Lung microvascular endothelial cell (primary cell): ENCODE results near the gene KRTAP4-11. TPM values are rescaled to one million over a fixed set of nuclear protein-coding genes. Genes with fewer than 3 reads are reported as not detected.
"Not testable (repeated sequence)": the region's sequence is repeated elsewhere in the genome, so short reads cannot be mapped to it uniquely, and the experiment has no call there.

ENCODE experiments used
- DNase-seq, 2 donors: peaks; one replicate each; pipeline versions ENCODE4 v3.0.0 to v3.0.0-alpha.2; 2010; ENCODE audit warnings: low read depth in 2 of 2
- total RNA-seq: library from RNA; depleted of rRNA; stranded (reverse); fragments of >200 nt; gene quantifications from 2 replicates; pipeline ENCODE4 v1.2.1, GENCODE V29; 2014

KRTAP4-11 gene
- total RNA-seq, 1 donor from 2014 or later, result not detected

DNA sequence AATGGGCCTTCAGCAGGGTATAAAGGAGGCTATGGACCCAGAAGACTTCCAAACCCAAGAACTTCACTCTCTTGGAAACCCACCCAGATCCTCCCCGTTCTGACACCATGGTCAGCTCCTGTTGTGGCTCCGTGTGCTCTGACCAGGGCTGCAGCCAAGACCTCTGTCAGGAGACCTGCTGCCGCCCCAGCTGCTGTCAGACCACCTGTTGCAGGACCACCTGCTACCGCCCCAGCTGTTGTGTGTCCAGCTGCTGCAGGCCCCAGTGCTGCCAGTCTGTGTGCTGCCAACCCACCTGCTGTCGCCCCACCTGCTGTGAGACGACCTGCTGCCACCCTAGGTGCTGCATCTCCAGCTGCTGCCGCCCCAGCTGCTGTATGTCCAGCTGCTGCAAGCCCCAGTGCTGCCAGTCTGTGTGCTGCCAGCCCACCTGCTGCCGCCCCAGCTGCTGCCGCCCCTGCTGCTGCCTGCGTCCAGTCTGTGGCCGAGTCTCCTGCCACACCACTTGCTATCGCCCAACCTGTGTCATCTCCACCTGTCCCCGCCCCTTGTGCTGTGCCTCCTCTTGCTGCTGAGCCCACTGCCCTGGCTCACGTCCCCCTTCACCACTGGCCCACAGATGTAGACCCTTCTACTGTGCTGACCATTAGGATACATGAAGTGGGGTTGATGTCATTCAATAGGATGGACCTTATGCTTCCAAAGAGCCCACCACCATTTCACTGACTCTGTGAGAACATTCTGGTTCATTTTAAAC lies 33.9 kb downstream of the KRTAP4-11 start, which contains the start of gene KRTAP4-7:
TSS of gene KRTAP4-7 (plus strand) at position 51 of the 757 bp plus-strand sequence. CDS start at position 108, 57 bp downstream.
- not testable (repeated sequence) for DNase-seq

DNA sequence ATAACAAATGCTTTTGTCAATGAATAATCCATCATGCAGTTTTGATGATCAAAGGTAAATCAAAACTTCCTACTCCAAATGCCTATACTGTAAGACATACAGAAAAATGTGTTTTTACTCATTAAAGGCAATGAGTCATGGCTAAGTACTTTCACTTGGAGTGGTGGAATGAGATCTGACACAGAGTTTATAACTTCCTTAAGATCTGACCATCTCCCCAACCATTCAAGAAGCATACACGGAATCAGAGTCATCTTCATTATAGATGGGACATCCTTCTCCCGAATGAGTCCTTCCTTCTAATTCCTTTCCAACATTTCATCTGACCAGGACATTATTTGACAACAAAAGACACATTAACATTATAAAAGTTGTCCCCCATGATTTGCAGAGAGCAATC lies 34.7 kb downstream of the KRTAP4-11 start:
- not testable (repeated sequence) for DNase-seq

DNA sequence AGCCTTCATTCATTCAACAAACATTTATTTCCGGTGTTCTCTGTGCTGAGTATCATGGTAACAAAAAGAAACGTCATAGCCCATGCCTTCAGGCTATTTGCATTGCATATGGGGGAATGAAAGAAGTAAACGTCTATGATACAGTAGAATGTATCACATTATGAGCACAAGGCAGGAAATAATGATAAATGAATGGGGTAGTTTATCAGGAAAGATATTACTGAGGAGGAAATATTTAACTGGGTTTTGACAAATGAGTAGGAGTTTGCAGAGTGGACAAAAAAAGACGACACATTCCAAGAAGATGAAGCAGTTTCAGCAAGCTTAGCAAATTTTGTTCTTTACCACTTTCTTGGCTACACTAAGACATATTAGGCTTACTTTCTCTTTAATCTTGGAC lies 35.5 kb downstream of the KRTAP4-11 start:
- no peak for DNase-seq

DNA sequence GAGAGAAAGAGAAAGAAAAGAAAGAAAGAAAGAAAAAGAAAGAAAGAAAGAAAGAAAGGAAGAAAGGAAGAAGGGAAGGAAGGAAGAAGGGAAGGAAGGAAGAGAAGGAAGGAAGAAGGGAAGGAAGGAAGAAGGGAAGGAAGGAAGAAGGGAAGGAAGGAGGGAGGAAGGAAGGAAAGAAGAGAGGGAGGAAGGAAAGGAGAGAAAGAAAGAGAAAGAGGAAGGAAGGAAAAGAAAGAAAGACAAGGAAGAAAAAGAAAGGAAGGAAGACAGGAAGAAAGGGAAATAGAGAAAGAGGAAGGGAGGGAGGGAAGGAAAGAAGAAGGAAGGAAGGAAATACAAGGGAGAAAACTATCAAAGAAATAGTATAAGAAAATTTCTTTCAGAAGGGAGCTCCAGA lies 41.4 kb downstream of the KRTAP4-11 start:
- DNase-seq, result no peak

DNA sequence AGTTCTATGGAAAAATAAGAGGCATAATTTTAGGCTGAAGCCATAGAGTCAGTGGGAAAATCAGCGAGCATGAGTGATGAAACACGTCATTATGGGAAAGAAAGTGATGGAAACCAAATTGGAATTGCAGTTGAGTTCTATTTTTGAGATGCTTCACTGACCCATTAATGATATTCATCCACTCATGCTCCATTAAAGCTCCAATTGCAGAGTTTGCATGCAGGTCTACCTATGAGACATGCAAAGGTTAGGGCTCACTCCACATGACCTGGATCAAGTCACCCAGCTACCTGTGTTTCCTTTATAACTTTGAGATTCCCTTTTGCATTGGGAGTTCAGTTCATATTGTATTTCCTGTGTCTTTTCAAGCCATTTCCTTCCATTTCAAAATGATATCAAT lies 44.5 kb downstream of the KRTAP4-11 start:
- DNase-seq, result no peak

DNA sequence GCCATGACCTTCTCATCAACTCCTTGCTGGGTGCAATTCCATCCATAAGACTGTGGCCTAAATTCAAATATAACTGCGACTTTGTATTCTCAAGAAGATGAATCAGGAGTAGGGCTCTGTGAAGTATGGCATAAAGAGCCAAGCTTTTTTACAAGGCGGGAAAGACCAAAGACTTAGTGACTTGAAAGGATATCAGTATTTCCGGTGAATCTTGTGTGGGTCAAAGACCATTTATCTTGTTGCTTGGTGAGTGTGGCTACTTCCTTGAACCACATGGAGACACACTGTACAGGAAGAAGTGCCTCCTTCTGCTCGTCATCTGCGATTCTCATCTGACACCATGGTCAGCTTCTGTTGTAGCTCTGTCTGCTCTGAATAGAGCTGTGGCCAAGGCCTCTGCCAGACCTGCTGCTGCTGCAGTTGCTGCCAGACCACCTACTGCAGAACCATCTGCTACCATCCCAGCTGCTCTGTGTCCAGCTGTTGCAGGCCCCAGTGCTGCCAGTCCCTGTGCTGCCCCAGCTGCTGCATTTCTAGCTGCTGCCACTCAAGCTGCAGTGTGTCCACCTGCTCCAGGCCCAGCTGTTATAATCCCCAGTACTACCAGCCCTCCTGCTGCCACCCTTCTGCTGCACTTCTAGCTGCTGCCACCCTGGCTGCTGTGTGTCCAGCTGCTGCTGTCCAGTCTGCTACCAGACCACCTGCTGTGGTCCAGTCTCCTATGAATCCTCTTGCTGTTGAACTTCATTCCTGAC lies 46.4 kb downstream of the KRTAP4-11 start:
- DNase-seq, result no peak

DNA sequence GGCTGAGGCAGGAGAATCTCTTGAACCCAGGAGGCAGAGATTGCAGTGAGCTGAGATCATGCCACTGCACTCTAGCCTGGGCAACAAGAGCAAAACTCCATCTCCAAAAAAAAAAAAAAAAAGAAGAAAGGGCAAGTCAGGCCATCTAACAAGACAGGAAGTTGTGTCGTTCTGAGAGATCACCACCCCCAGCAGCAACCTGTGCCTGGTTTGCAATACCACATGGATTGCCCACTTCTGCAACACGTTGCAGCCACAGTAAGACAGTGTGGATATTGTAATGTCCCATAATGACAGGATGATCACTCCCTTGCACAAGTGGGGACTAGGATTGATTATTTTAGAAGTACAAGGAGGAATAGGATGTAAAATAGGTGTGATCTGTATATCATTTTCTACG lies 49.1 kb downstream of the KRTAP4-11 start:
- no peak for DNase-seq

DNA sequence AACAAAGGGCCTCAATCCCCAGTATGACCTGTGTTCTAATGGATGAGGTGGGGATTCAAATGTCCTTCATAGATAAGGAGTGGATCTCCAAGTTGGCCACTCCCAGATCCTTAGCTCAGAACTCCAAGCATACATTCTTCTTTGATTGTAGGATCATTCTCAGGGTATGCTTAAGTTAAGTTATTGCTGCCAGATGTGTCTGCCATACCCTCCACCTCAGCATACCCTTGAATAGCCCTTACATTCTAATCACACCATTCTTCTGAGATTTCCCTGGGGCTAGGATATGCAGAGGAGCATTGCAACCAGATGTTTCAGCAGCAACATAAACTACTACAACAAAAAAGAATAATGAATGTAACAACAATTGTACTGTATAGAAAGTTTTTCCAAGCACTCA lies 50.9 kb downstream of the KRTAP4-11 start:
- no peak for DNase-seq

Other genes with a start within 250 kb of the KRTAP4-11 start
- gene KRT20, start 233.1 kb downstream of the KRTAP4-11 start, total RNA-seq, result not detected in 2 replicates
- gene KRT23, start 180.7 kb downstream of the KRTAP4-11 start, total RNA-seq, result under 0.01 and 1.6 TPM in 2 replicates
- not detected in 2 replicates for gene KRT39, start 151.4 kb downstream of the KRTAP4-11 start, total RNA-seq
- not detected in 2 replicates for gene KRT40, start 134.0 kb downstream of the KRTAP4-11 start, total RNA-seq
- not detected in 2 replicates for gene KRTAP3-3, start 124.2 kb downstream of the KRTAP4-11 start, total RNA-seq
- not detected in 2 replicates for gene KRTAP3-2, start 118.5 kb downstream of the KRTAP4-11 start, total RNA-seq
- not detected in 2 replicates for gene KRTAP3-1, start 109.2 kb downstream of the KRTAP4-11 start, total RNA-seq
- not detected in 2 replicates for gene KRTAP1-5, start 91.2 kb downstream of the KRTAP4-11 start, total RNA-seq
- not detected in 2 replicates for gene KRTAP1-4, start 88.2 kb downstream of the KRTAP4-11 start, total RNA-seq
- gene KRTAP1-3, start 83.5 kb downstream of the KRTAP4-11 start, total RNA-seq, result not detected in 2 replicates
- gene KRTAP1-1, start 76.9 kb downstream of the KRTAP4-11 start, total RNA-seq, result not detected in 2 replicates
- gene KRTAP2-1, start 71.1 kb downstream of the KRTAP4-11 start, total RNA-seq, result not detected in 2 replicates
- not detected in 2 replicates for gene KRTAP2-2, start 63.1 kb downstream of the KRTAP4-11 start, total RNA-seq
- gene KRTAP2-3, start 58.3 kb downstream of the KRTAP4-11 start, total RNA-seq, result not detected in 2 replicates
- not detected in 2 replicates for gene KRTAP2-4, start 52.5 kb downstream of the KRTAP4-11 start, total RNA-seq
- gene KRTAP4-7, start 34.2 kb downstream of the KRTAP4-11 start, total RNA-seq, result not detected in 2 replicates
- not detected in 2 replicates for gene KRTAP4-8, start 20.2 kb downstream of the KRTAP4-11 start, total RNA-seq
- gene KRTAP4-16, start 16.2 kb downstream of the KRTAP4-11 start, total RNA-seq, result not detected in 2 replicates
- gene KRTAP4-9, start 13.0 kb downstream of the KRTAP4-11 start, total RNA-seq, result not detected in 2 replicates
- not detected in 2 replicates for gene KRTAP4-12, start 5.8 kb upstream of the KRTAP4-11 start, total RNA-seq
- not detected in 2 replicates for gene KRTAP4-6, start 22.2 kb upstream of the KRTAP4-11 start, total RNA-seq
- gene KRTAP4-5, start 31.5 kb upstream of the KRTAP4-11 start, total RNA-seq, result not detected in 2 replicates
- not detected in 2 replicates for gene KRTAP4-4, start 42.4 kb upstream of the KRTAP4-11 start, total RNA-seq
- gene KRTAP4-3, start 49.8 kb upstream of the KRTAP4-11 start, total RNA-seq, result not detected in 2 replicates
- not detected in 2 replicates for gene KRTAP4-2, start 59.8 kb upstream of the KRTAP4-11 start, total RNA-seq
- not detected in 2 replicates for gene KRTAP4-1, start 66.5 kb upstream of the KRTAP4-11 start, total RNA-seq
- not detected in 2 replicates for gene KRTAP9-1, start 71.5 kb upstream of the KRTAP4-11 start, total RNA-seq
- gene KRTAP9-2, start 108.3 kb upstream of the KRTAP4-11 start, total RNA-seq, result not detected in 2 replicates
- not detected in 2 replicates for gene KRTAP9-3, start 114.1 kb upstream of the KRTAP4-11 start, total RNA-seq
- not detected in 2 replicates for gene KRTAP9-8, start 119.6 kb upstream of the KRTAP4-11 start, total RNA-seq
- not detected in 2 replicates for gene KRTAP9-4, start 131.3 kb upstream of the KRTAP4-11 start, total RNA-seq
- gene KRTAP9-9, start 137.0 kb upstream of the KRTAP4-11 start, total RNA-seq, result not detected in 2 replicates
- gene KRTAP9-6, start 147.0 kb upstream of the KRTAP4-11 start, total RNA-seq, result not detected in 2 replicates
- not detected in 2 replicates for gene KRTAP9-7, start 157.3 kb upstream of the KRTAP4-11 start, total RNA-seq
- not detected in 2 replicates for gene KRTAP29-1, start 184.5 kb upstream of the KRTAP4-11 start, total RNA-seq
- not detected in 2 replicates for gene KRTAP16-1, start 190.9 kb upstream of the KRTAP4-11 start, total RNA-seq
- gene KRTAP17-1, start 197.3 kb upstream of the KRTAP4-11 start, total RNA-seq, result not detected in 2 replicates
- gene KRT33A, start 232.5 kb upstream of the KRTAP4-11 start, total RNA-seq, result not detected in 2 replicates